ENCODE measurements around the gene TRIM9. TPM values are rescaled to one million over a fixed set of nuclear protein-coding genes. Genes with fewer than 3 reads are reported as not detected.

Gene TRIM9
- total RNA-seq, 4 donors from 2014 or later, result 1.1 to 4.8 (median 2.8) TPM

DNA sequence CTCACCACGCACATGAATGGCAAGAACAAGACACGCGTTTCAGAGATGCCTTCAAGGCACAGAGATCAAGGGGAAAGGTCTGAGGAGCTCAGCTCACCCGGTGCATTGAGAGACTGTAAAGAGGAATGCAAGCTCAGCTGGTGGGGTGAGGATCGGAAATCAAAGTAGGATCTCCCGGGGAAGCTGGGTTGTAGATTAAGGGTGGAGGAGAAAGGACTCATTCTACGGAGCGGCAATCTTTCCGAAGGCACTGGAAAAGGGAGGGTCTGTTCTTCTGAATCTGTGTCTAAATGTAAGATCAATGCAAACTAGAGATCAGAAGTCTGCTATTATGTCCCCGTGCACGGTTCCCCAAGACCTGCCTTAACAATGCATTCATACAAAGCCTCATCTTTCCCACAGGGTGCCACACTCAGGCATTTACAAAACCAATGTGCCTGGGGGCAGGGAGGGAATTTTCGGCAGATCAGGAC, 109.0 kb downstream of the TRIM9 start:
- TF ChIP-seq, protein P1, sequence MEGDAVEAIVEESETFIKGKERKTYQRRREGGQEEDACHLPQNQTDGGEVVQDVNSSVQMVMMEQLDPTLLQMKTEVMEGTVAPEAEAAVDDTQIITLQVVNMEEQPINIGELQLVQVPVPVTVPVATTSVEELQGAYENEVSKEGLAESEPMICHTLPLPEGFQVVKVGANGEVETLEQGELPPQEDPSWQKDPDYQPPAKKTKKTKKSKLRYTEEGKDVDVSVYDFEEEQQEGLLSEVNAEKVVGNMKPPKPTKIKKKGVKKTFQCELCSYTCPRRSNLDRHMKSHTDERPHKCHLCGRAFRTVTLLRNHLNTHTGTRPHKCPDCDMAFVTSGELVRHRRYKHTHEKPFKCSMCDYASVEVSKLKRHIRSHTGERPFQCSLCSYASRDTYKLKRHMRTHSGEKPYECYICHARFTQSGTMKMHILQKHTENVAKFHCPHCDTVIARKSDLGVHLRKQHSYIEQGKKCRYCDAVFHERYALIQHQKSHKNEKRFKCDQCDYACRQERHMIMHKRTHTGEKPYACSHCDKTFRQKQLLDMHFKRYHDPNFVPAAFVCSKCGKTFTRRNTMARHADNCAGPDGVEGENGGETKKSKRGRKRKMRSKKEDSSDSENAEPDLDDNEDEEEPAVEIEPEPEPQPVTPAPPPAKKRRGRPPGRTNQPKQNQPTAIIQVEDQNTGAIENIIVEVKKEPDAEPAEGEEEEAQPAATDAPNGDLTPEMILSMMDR (IDR thresholded peaks at IDR 0.05), result no peak
- ATAC-seq (ENCODE audit: low FRiP score) (no peak), DNase-seq (ENCODE audit: low spot score) (no peak)

DNA sequence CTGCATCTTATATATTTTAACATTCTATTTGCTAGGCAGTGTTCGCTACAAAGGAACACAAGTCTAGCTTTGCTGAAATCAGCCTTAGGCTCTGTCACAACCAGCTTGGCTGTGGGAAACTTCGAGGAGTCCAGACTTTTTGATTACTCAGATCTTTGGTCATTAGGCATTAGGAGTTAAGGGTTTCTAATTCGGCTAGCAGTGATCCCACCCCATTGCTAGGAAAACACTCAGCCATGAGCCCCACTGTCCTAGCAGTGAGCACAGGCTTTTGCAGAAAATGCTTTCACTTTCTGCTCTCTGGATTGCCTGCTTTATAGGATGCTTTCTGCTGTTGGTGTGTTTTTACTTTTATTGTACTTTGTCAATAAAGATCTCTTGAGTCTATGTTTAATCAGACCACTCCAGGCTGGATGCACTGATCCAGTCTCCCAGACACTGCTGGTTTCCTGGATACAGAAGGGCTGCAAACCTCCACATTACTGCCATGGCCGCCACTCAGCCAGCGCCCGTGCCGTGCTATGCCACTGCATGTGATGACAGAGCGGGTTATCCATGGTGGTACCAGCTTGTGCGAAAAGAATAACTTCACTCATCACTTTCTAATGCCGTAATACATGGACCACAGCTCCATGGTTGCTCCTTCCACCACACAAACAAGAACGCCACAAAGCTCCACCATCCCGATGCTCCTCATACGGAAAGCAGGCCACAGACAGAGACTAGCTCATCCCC, 109.6 kb downstream of the TRIM9 start:
- TF ChIP-seq, protein P1 (IDR thresholded peaks at IDR 0.05), result no peak
- no peak for ATAC-seq (ENCODE audit: low FRiP score)

DNA sequence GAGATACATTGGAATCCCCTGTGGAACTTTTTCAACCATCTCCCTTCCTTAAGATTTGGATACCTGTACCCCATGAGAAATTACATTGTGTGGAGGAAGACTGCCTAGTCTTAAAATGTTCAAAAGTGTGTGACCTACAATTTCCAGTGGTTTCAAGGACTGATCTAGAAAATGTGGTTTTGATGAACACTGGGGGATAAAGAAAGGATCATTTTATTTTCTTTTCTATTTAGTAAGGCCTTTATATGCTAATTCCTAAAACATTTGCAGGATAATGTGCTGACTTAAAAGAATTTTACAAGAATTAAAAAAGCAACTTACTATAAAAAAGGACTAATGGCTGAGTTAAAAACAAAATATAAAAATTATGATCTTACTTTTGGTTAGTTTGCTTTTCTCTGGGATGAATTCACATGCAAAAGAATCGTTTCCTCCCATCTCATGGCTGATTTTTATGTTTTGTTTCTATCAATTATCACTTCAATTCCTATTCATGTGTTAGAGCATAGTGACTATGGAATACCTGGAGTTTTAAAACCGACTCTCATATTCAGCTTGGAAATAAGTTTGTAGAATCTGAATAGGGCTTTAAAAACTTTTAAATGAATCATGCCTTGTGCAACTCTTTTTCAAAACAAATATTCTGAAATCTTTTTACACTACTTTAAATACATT, 110.7 kb downstream of the TRIM9 start:
- TF ChIP-seq, protein P1 (IDR thresholded peaks at IDR 0.05), result no peak
- no peak for ATAC-seq (ENCODE audit: low FRiP score)
- DNase-seq (ENCODE audit: low spot score), result no peak

More for the DNA sequence above, 109.6 kb downstream of the TRIM9 start:
- DNase-seq (ENCODE audit: low spot score), result no peak

DNA sequence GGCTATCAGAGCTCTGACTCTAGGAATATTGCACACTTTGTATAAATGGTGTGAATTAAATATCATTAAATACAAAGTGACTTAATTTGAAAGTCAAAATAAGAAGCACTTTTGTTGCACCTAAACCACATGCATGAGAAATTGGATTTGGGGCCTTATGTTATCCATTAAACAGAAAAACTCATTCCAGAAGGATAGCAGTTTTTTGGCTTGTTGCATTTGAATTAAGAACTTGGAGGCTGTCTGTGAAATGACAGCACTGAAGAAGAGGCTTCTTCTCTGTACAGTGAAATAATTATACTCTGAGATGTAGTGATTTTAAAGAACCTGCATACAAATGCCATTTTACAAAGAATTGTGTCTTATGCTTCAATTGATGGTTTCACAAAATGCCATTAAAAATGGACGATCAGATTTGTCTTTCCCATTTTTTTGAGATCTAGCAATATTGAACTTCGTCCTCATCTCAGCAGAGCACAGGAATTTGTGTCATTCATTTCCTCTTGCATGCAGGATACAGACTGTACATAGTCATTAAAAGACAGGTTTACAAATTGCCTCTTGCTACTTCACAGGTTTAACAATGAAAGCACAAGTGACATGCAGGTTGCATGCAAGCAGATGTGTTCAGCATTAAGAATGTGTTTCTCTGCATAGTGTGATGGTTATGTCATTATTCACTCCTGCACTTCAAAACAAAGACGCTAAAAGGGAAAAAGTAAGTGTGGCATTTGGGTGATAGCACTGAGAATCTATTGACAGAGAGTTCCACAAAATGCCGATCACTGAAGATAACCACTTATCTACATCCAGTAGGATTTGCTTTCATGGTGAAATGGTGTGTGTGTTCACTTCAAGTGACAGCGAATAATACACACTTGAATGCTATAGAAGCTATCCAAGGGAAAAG, 114.7 kb downstream of the TRIM9 start:
- DNase-seq (ENCODE audit: low spot score), result no peak
- TF ChIP-seq, protein P1 (IDR thresholded peaks at IDR 0.05), result no peak
- ATAC-seq (ENCODE audit: low FRiP score), result no peak

DNA sequence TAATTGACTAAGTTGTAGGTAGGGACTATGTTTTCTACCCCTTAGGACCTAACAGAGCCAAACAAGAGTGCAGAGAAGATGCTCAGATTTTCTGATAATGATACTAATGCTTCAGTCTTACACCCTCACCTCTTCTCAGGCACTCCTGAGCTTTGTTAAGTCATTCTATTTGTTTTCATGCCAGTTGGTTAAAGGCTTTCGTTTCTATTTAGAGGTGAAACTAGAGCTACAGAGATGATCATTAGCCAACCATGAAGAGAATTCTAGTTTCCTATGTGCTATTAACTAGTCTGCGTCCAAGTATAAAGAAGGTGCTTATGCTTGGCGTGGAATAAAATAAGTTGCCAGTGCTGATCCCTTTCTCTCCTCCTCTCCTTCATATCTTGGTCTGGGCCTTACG, 116.0 kb downstream of the TRIM9 start:
- no peak for DNase-seq (ENCODE audit: low spot score)
- TF ChIP-seq, protein P1 (IDR thresholded peaks at IDR 0.05), result no peak
- ATAC-seq (ENCODE audit: low FRiP score), result no peak

DNA sequence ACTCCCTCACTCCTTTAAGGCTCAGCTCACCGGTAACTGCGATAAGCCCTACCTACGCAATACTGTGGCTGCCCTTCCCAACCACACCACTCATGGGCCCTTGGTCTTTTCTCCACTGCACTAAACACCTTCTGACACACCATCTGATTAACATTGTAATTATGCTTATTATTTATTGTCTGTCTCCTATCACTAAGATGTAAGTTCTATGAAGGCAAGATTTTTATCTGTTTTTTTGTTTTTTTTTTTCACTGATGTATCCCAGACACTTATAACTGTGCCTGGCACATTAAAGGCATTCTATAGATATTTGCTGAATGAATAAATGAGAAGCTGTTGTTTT, 116.4 kb downstream of the TRIM9 start:
- TF ChIP-seq, protein P1 (IDR thresholded peaks at IDR 0.05), result no peak
- DNase-seq (ENCODE audit: low spot score) (no peak), ATAC-seq (ENCODE audit: low FRiP score) (no peak)

All from omental fat pad (tissue), 4 donors.